DMS79 treated with DMSO at 0.1 percent for 48 hours (cell line): ENCODE measurements around the gene ZNF74.

Source experiments
- DNase-seq: peaks from one replicate; lab custom pipeline; 2025; lab: John Stamatoyannopoulos, UW

ZNF74 gene

GRCh38 chr22:20420157-20420842 is 26.3 kb downstream of the ZNF74 start:
- DNase-seq: no peak

- DNase-seq: no peak
Measured at GRCh38 chr22:20421507-20421874, 27.5 kb downstream of the ZNF74 start.

GRCh38 chr22:20422271-20423007 is 28.5 kb downstream of the ZNF74 start:
- DNase-seq: no peak

- DNase-seq: no peak
Measured at GRCh38 chr22:20423008-20423905, 29.3 kb downstream of the ZNF74 start.

GRCh38 chr22:20423906-20424551 is 30.1 kb downstream of the ZNF74 start:
- DNase-seq: no peak

GRCh38 chr22:20424568-20424931 is 30.6 kb downstream of the ZNF74 start:
- no peak for DNase-seq

GRCh38 chr22:20424932-20425565 is 31.1 kb downstream of the ZNF74 start:
- DNase-seq: no peak

GRCh38 chr22:20425566-20426258 is 31.8 kb downstream of the ZNF74 start:
- no peak for DNase-seq

GRCh38 chr22:20426259-20426615 is 32.3 kb downstream of the ZNF74 start:
- DNase-seq: no peak

GRCh38 chr22:20427104-20427944 is 33.4 kb downstream of the ZNF74 start:
- DNase-seq: no peak

- no peak for DNase-seq
Measured at GRCh38 chr22:20427945-20428417, 34.0 kb downstream of the ZNF74 start.

- DNase-seq: no peak
Measured at GRCh38 chr22:20428496-20429253, 34.7 kb downstream of the ZNF74 start.

GRCh38 chr22:20429254-20430100 is 35.5 kb downstream of the ZNF74 start:
- no peak for DNase-seq

GRCh38 chr22:20430101-20430719 is 36.3 kb downstream of the ZNF74 start:
- DNase-seq: no peak

GRCh38 chr22:20430720-20431510 is 37.0 kb downstream of the ZNF74 start:
- DNase-seq: peak; percentile 3

- no peak for DNase-seq
Measured at GRCh38 chr22:20431511-20432192, 37.7 kb downstream of the ZNF74 start.
